Retinal pigment epithelial cell (primary cell): ENCODE data around the gene ADGRD2.

ENCODE experiments used
- DNase-seq: peaks from one replicate; pipeline ENCODE4 v3.0.0-alpha.2; 2010; ENCODE audit warnings: low read depth
- H3K4me3 ChIP-seq: 2 replicates; pipeline ENCODE4 v1.5.1; 2011; ENCODE audit warnings: mild to moderate bottlenecking, low read length, control low read depth, moderate library complexity
- CTCF ChIP-seq: conservative IDR thresholded peaks from 2 replicates; pipeline ENCODE4 v1.5.1; 2011; ENCODE audit warnings: low read depth, low read length, control low read depth, inconsistent platforms

ADGRD2 gene

DNA sequence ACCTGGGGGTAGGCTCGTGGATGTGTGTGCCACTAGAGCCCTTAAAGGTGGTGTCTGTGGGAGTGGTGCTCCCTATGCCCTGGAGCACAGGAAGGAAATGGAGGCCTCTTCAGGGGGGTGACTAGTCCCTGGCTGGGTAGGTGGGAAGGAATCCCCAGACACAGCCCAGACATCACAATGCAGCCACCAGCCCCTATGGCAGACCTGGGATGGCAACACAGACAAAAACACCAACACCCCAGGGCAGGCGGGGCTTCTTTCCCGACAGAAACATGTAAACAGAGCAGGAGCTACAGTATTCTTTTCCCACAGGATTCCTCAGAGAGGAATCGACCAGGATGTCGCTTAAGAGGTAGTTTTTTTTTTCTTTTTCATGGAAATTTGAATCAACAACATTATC is 67.3 kb downstream of the ADGRD2 start:
- no peak overlapping the region for H3K4me3 ChIP-seq
- DNase-seq = no peak
- no peak for TF ChIP-seq CTCF

GRCh38 chr9:124518116-124518515 is 67.9 kb downstream of the ADGRD2 start:
- TF ChIP-seq CTCF = no peak
- no peak overlapping the region for H3K4me3 ChIP-seq
- no peak for DNase-seq

- DNase-seq = no peak
- no peak overlapping the region for H3K4me3 ChIP-seq
- TF ChIP-seq CTCF = no peak
Measured at GRCh38 chr9:124520206-124520596, 70.0 kb downstream of the ADGRD2 start.

DNA sequence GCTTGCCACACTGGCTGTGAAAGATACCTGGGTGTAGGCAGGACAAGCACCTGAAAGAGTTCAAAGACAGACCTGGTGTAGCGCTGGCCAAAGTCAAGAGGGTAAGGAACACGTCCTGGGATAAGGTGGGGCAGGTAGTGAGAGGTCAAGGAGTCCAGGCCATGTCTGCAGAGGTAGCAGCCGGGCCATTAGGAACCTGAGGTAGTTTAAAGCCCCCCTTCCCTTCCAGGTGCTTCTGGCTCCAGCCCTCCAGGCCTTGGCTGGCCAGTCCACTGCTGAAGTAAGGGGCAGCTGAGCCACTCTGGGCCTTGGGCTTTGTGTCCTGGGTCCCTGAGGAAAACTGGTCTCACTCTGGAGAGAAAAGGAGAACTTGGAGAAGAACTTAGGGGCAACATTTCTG is 70.9 kb downstream of the ADGRD2 start:
- TF ChIP-seq CTCF = no peak
- no peak overlapping the region for H3K4me3 ChIP-seq
- no peak for DNase-seq

DNA sequence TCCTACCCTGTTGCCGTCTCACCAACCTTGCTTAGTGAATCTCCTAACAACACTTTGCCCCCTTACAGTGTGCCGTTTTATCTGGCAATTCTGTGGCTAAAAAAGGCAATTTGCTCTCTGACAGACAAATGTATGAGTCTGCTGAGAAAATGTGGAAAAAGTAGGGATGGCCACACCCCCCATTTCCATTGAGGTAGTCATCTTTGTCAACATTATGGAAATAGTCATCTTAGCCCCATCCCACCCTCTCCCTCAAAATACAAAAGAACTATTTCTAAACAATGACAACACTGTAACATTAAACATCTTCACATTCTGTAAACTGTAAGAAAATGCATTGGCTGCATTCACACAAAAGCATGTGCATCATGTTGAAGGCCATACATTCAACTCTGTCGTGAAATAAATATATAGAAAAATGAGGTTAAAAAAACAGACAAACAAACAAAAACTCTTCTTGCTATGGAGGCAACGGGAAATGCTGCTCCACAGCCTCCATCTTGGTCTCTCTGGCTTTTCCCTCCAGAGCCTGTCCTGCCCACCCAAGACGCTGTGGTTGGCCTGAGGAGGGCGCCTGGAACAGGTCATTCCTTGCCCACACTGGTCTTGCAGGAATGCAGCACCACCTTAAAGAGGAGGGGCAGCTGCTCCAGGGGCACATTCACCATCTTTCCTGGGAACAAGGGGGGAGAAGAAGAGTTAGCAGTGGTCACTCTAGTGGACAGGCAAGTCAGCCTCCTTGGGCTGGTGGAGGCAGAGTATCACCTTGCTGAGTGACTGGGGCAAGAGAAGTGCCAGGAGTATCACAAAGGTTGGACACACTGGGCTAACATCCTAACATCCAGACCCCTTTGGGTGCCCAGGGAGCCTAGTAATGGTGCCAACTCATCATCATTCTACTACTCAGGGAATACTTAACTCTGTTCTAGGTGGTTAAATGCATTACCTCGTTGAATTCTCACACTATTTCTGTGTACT is 72.2 kb downstream of the ADGRD2 start:
- no peak overlapping the region for H3K4me3 ChIP-seq
- no peak for DNase-seq
- peak; percentile 19 for TF ChIP-seq CTCF

DNA sequence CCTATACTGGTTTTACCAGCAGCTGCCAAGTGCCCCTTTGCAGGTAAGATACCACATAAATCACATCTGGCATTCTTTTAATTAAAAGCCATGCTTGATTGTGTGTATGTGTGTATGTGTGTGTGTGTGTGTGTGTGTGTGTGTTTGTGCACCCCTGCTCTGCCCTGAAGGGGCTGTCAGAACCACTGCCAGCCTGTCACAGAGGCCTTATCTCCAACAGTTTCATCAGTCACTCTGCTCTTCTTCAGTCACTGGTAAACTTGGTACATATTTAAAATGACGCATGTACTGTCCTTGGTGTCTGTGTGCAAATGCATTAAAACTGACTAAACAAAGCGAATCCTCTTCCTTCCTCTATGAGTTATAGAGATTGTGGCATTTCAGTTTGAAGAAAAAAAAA is 75.9 kb downstream of the ADGRD2 start:
- DNase-seq = no peak
- TF ChIP-seq CTCF = no peak

DNA sequence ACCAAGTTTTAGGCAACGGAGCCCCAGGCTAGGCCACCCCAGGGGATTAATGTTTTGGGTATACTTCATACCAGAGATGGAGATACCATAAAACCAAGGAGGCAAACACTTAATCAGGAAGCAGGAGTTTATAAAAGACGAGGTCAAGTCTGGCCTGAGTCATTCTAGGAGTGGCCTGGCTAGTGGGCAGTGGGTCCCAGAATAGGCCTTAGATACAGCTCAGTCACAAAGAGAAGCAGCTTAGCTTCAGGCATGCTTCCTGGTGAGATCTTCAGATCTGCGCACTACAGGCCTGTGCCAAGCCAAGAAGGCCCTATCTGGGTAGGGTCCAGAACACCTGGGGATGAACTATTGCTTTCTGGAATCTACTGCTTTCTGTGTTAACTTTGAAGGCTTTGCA is 77.5 kb downstream of the ADGRD2 start:
- H3K4me3 ChIP-seq = no peak overlapping the region
- no peak for DNase-seq
- TF ChIP-seq CTCF = no peak

More for the DNA sequence above, 75.9 kb downstream of the ADGRD2 start:
- H3K4me3 ChIP-seq = no peak overlapping the region
